DMS153 (cell line): ENCODE data around the gene FAM83F.
"Not testable (repeated sequence)": the region's sequence is repeated elsewhere in the genome, so short reads cannot be mapped to it uniquely, and the experiment has no call there.

Experiments used
- DNase-seq: peaks from one replicate; lab custom pipeline; 2025; lab: John Stamatoyannopoulos, UW

FAM83F gene

DNA sequence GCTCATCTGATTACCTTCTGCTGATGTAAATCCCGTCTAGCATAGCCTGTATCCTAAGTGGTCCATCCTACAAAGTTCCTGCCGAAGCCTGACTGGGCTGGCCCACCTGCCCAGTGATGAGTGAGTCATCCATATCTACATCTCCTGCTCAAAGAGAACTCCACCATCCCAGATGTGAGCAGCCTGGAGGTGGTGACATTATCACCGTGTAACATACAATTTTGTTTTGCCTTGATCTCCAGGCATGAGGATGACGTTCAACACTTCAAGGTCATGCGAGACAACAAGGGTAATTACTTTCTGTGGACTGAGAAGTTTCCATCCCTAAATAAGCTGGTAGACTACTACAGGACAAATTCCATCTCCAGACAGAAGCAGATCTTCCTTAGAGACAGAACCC, 29.0 kb upstream of the FAM83F start:
- no peak for DNase-seq

DNA sequence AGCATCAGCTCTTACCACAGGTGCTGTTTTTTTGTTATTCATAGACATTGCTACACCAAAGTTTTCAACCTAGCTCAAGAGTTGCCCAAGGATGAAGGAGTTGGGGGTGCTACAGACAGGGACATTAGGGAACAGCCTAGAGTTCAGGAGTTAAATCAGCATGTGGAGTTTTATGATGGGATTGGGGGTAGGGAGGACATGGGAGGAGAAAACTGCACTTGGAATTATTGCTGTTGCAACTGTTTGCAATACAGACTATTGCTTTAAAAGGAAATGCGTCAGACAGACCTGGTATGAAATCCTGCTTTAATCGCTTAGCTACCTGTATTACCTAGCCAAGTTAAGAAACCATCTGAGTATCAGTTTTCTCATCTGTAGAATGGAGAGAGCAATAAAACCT, 28.3 kb upstream of the FAM83F start:
- no peak for DNase-seq

- DNase-seq: no peak
Observed at GRCh38 chr22:39967103-39967829, 27.5 kb upstream of the FAM83F start.

- no peak for DNase-seq
Observed at GRCh38 chr22:39967996-39968972, 26.5 kb upstream of the FAM83F start.

- DNase-seq: no peak
Observed at GRCh38 chr22:39970742-39971141, 24.0 kb upstream of the FAM83F start.

- DNase-seq: no peak
Observed at GRCh38 chr22:39972641-39973040, 22.1 kb upstream of the FAM83F start.

DNA sequence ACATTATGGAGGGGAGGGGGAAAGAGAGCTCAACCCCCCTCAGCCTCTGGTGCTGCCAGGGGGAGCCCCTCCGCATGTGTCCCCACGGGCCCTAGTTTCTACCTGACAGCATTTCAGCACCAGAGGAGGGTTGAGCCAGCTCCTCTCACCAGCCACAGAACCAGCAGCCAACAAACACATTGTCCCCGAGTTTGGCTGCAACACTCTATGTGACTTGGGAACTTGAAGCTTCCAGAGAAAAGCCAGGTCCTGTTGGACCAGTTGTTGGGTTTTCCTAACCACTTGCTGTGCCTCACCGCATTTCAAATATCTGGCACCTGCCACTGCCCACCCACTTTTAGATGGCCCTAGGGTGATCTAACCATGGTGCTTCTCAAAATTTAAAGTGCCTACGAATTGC, 21.1 kb upstream of the FAM83F start:
- DNase-seq: no peak

DNA sequence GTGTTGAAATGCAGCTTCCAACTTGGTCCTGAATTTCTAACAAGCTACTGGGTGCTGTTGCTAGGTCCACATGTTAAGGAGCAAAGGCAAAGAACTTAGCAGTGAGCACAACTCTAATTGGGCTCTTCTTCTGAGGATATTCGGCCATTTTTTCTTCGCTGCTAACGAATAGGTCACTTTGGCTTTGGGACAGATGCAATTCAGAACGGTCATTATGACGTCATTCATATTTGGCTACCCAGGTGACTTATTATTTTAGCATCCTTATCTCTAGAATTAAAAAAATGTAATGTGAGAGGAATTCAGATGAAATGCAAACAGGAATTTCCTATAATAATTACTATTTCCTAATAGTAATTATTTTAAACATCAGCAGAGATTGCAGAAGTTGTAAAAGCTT, 20.7 kb upstream of the FAM83F start:
- no peak for DNase-seq

- DNase-seq: no peak
Observed at GRCh38 chr22:39979048-39979447, 15.7 kb upstream of the FAM83F start.

DNA sequence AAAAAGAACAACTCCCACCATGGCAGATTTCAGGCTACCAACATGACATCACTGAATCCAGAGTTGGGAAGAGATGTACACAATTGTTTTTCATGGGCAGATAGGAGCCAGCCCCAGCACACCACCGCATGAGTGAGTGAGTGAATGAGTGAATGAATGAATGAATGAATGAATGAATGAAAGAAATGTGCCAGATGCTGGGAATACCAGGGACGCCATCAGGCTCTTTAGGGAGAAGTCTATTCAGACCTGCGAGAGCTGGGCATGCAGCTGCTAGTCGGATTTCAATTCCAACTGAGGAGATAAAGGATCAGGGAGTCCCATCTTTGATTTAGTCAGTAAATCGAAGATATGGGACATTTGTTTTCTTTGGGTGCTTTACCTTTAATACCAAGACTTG, 15.3 kb upstream of the FAM83F start:
- DNase-seq: no peak

DNA sequence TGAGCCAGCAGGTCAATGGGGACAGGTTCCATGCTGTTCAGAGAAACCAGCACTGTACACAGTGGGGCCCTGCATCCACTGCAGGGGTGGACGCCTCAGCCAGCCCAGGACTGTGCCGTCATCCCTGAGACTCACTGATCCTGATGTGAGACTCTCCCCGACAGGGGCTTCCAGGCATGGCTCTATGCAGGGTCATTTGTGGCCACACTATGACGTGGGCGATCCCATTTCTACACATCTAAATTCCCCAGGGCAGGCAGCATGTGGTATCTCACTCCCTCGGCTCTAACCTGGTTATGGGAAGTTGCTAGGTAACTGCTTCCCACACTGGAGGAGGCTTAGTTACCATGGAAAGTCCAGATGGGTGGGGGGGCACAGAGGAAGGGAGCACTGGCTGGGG, 14.2 kb upstream of the FAM83F start:
- DNase-seq: no peak

DNA sequence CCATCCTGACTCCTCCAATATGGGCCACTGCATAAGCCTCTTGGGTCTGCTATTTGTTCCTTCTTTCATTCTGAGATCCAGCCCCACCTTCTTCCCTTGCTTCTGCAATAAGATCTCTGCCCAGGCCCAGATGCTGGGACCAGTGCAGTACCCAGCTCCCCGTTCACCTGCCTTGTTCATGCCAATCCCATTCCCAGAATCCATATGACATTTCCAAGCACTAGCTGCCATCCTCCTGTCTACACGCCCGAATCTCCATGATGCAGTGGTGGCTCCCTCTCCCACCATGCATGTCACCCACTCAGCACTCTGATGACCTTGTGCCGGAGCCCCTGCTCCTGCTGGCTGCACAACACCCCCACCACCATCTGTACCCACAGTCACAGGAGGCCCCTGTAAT, 11.4 kb upstream of the FAM83F start:
- no peak for DNase-seq

GRCh38 chr22:39984006-39984405, 10.7 kb upstream of the FAM83F start:
- no peak for DNase-seq

DNA sequence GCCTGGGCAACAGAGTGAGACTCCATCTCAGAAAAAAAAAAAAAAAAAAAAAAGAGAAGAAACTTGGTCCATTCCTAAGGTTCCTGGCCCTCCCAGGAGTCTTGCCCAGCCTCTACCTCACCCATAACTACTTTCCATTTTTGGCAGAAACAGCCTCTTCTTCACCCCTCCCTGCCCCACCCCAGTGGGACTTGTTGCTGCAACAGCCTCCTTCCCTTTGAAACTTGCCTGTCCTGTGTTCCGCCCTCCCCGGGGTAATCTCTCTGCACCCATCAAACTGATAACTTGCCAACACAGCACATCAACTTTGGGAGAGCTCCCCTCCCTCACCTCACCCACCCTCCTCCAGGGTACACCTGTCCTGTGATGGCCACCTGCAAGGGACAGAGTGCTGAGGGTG, 10.0 kb upstream of the FAM83F start:
- no peak for DNase-seq

GRCh38 chr22:39985383-39986035, 9.2 kb upstream of the FAM83F start:
- no peak for DNase-seq

DNA sequence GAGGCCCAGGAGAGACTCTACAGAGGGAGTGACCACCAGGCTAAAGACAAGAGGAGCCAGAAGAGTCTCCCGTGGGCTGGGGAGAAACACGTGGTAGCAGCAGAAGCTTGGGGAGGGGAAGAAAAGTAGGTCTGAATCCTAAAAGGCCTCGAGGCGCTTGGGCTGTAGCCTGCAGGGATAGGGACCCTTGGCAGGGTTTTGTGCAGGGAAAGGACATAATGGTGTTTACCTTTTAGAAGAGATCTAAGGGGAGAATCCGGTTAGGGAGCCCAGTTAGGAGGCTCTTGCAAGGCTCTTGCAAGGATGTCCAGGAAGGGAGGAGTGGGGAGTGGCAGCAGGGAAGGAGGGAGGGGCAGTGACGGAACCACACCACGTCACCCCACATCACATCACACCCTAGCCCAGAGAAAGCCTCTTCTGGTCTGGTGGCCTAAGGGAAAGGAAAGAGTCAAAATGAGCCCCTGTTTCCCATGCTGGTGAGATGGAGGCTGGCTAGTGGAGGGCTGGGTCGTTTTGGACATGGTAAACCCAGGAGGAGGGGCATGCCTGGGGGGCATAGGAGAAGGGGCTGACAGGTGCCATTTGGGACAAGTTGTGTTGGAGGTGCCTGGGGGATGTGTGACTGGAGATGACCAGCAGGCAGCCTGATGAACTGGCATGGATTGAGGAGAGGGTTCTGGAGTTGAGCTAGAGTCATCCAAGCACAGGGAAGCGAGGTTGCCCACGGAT, 6.2 kb upstream of the FAM83F start:
- no peak for DNase-seq

GRCh38 chr22:39989633-39990032, 5.1 kb upstream of the FAM83F start:
- DNase-seq: no peak

- DNase-seq: no peak
Observed at GRCh38 chr22:39990686-39991085, 4.1 kb upstream of the FAM83F start.

- no peak for DNase-seq
Observed at GRCh38 chr22:39991159-39991860, 3.4 kb upstream of the FAM83F start.

DNA sequence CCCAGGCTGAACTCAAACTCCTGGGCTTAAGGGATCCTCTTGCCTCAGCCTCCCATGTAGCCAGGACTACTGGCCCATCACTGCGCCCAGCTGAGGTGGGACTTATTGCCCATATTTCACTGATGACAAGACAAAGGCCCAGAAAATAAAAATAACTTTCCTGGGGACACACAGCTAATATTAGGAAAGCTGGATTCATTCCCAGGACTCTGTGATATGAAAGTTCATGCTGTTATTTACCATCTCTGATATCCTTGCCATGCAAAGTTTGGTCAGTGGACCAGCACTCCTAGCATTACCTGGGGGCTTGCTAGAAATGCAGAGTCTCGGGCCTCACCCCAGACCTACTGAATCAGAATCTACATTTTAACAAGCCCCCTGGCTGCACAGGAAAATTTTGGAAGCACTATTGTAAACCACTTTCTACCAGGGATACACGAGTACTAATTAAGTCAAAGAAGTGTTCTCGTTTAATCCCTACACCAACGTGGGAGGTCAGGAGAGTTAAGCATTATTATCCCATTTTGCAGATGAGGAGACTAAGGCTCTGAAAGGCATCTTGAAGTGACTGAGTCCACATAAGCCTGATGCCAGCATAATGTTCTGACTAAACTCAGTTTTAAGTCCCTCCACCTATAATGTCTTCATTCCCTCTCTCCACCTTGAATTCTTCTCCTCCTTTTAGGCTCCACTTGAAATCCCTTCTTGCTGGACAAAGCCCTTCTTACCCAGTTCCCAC, 2.5 kb upstream of the FAM83F start:
- DNase-seq: no peak

DNA sequence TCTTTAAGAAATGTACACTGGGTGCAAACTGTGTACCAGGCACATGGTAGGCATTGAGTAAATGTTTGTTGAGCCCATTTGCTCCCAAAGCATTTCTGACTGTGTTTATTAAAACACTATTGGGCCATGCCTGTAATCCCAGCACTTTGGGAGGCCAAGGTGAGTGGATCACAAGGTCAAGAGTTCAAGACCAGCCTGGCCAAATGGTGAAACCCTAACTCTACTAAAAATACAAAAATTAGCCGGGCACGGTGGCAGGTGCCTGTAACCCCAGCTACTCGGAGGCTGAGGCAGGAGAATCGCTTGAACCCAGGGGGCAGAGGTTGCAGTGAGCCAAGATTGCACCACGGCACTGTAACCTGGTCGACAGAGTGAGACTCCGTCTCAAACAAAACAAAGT, 1.9 kb upstream of the FAM83F start:
- DNase-seq: not testable (repeated sequence)
